Measurements from ENCODE around the gene IL6. TPM values are rescaled to one million over a fixed set of nuclear protein-coding genes. Genes with fewer than 3 reads are reported as not detected.

Gene IL6
- total and polyA plus RNA-seq, 2 of the 13 experiments (the other 11 are each of a cell fraction or from before 2014, with no cell fraction given), result not detected

DNA sequence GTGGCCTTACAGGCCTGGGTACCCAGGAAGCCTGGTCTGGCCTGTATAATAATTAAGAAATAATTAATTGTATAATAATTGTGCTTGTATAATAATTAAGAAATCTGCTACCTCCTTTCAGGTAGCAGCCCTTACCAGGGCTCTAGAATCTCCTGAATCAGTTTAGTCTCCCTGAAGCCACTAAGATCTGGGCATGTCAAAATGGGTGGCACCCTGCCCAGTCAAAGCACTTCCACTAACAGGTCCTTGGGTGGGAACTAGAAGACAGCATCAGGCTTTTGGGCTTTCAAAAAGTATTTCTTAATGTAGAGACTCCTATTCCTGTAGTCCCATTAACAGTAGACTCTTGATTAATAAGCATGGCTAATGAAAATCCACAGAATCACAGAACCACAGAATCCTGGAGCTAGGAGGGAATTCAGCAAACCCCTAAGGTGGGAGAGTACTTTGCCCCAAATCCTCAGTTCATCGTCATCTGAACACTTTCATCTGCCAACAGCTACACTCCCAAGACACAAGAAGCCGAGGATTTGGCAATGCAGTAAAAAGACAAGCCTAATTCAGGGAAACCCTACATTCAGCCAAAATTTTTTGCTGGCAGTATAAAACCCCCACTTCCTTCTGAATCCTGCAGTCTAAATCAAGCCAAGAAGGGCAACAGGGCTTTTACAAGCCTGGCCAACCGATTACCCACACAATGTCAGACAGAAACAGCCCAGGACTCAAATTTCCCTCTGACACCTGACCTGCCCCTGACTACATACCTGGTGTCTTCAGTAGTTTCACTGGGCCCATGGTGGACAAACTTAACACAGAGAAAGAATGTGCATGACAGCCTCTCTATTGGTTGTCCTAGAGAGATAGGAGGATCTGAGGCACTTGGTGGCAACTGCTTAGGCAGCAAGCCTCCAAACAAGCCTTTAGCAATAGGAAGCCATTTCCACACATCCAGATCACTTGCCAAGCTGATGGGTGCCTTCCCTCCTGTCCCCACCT, 5.9 kb upstream of the IL6 start (continued):
- TF ChIP-seq FOXO1 (CRISPR knock-in tag; IDR thresholded peaks at IDR 0.05) (no peak), POLR2A (IDR thresholded peaks at IDR 0.05; ENCODE audit: insufficient read depth in 1 of 2, low read depth in 2 of 2, low read length in 2 of 2) (no peak), ZNF329 (CRISPR knock-in tag; IDR thresholded peaks at IDR 0.05; ENCODE audit: low read depth) (no peak), ZNF468 (CRISPR knock-in tag; IDR thresholded peaks at IDR 0.05) (no peak), RFX3 (CRISPR knock-in tag; IDR thresholded peaks at IDR 0.05) (no peak), REXO4 (CRISPR knock-in tag; IDR thresholded peaks at IDR 0.05; ENCODE audit: borderline replicate concordance) (no peak)
- TF ChIP-seq, protein P1, sequence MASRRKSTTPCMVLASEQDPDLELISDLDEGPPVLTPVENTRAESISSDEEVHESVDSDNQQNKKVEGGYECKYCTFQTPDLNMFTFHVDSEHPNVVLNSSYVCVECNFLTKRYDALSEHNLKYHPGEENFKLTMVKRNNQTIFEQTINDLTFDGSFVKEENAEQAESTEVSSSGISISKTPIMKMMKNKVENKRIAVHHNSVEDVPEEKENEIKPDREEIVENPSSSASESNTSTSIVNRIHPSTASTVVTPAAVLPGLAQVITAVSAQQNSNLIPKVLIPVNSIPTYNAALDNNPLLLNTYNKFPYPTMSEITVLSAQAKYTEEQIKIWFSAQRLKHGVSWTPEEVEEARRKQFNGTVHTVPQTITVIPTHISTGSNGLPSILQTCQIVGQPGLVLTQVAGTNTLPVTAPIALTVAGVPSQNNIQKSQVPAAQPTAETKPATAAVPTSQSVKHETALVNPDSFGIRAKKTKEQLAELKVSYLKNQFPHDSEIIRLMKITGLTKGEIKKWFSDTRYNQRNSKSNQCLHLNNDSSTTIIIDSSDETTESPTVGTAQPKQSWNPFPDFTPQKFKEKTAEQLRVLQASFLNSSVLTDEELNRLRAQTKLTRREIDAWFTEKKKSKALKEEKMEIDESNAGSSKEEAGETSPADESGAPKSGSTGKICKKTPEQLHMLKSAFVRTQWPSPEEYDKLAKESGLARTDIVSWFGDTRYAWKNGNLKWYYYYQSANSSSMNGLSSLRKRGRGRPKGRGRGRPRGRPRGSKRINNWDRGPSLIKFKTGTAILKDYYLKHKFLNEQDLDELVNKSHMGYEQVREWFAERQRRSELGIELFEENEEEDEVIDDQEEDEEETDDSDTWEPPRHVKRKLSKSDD (CRISPR knock-in tag; IDR thresholded peaks at IDR 0.05; ENCODE audit: low read depth), result no peak

- ChIA-PET CTCF (ENCODE audit: low intra/inter-chr PET ratio, low total read pairs) (no interaction called here), POLR2A (interaction anchor here (0.6 kb wide), 1 partner anchor 75 kb away, joined by 5 read pairs; no protein-coding TSS in a partner anchor)
- no peak for ATAC-seq
- BruUV-seq (replicated peaks), result no TSS peak
- H3K27ac ChIP-seq (ENCODE audit: extremely low read length, insufficient read depth, low read length), result no peak overlapping the region
- peaks cover 0 to 32% of the 10 kb centered on the region in 2 experiments; a peak in 4 of 5 replicates for H3K27me3 ChIP-seq (ENCODE audit: control insufficient read depth in 1 of 2, insufficient read depth in 2 of 2, low read length in 2 of 2)
- 48% methylated on average over 5 of the region's 6 CpGs for whole genome bisulfite sequencing (ENCODE audit: low lambda C conversion rate)
- in situ Hi-C loops (cut with HindIII; ENCODE audit: extremely low pct_ligation_motif_present, low pct_unique_long_range_greater_than_20kb) (no loop called here), intact Hi-C loops (cut with micrococcal nuclease; ENCODE audit: unreplicated experiment) (no loop called here)
- no peaks in the 10 kb centered on the region for H3K9me3 ChIP-seq (ENCODE audit: low read length)
- peaks cover 21% of the 10 kb centered on the region for H3K4me1 ChIP-seq (ENCODE audit: insufficient read depth, low read length)
- H3K36me3 ChIP-seq (replicated peaks in 1 of 2; ENCODE audit: control insufficient read depth in 1 of 2, insufficient read depth in 2 of 2, low read length in 2 of 2), result no peaks in the 10 kb centered on the region
- no peak for DNase-seq (ENCODE audit: low spot score)
- no peak overlapping the region for H3K4me3 ChIP-seq (replicated peaks in 1 of 3; ENCODE audit: insufficient read depth in 1 of 3, low read depth in 2 of 3, low read length in 3 of 3)
- H2AFZ ChIP-seq (ENCODE audit: low read length), result no peak overlapping the region
- no peak overlapping the region for H3K9ac ChIP-seq (ENCODE audit: insufficient read depth, low read depth, low read length)
- H3K4me2 ChIP-seq (ENCODE audit: low read depth, low read length), result no peak overlapping the region
- no peak for FAIRE-seq
- H3K79me2 ChIP-seq (ENCODE audit: insufficient read depth, low read length), result no peaks in the 10 kb centered on the region
- H4K20me1 ChIP-seq (ENCODE audit: insufficient read depth, low read length), result no peaks in the 10 kb centered on the region
- no peak for TF ChIP-seq FIP1L1 (IDR thresholded peaks at IDR 0.05; ENCODE audit: borderline replicate concordance, insufficient read depth, low read depth, low read length)
- no peak for TF ChIP-seq XRCC5 (optimal IDR thresholded peaks at IDR 0.05; ENCODE audit: low read length)
- TF ChIP-seq SETDB1 (CRISPR knock-in tag; IDR thresholded peaks at IDR 0.05; ENCODE audit: borderline replicate concordance), result no peak
- no peak for TF ChIP-seq SKIL (CRISPR knock-in tag; IDR thresholded peaks at IDR 0.05; ENCODE audit: borderline replicate concordance)
- TF ChIP-seq ZBTB3 (CRISPR knock-in tag; IDR thresholded peaks at IDR 0.05; ENCODE audit: borderline replicate concordance, low read depth), result no peak
Measured at GRCh38 chr7:22722536-22723180, 4.3 kb upstream of the IL6 start.

Data from HepG2 (cell line).